ENCODE results near the gene OR2T6.

GRCh38 chr1:248348475-248348874 lies 27.1 kb upstream of the OR2T6 start, which contains the start of gene OR14C36:
- no peak for TF ChIP-seq EZH2 (IDR thresholded peaks at IDR 0.05; ENCODE audit: low read length, unreplicated experiment)
- no peak for TF ChIP-seq CTCF (conservative IDR thresholded peaks at IDR 0.05; ENCODE audit: low read depth, low read length)
- TF ChIP-seq EZH2phosphoT487 (IDR thresholded peaks at IDR 0.05; ENCODE audit: borderline replicate concordance, low read length), result no peak

Measured in PC-3 (cell line).